GM19025 (cell line): ENCODE measurements around the gene DSTYK.

Experiments
- ATAC-seq: cut with Tn5 transposase; IDR thresholded peaks from one replicate; pipeline ENCODE4 v1.9.1; 2021; ENCODE audit warnings: mild to moderate bottlenecking, low read depth, moderate library complexity; ENCODE audit not compliant: unreplicated experiment

The DSTYK gene

GRCh38 chr1:205211169-205211838 lies at the start of gene DSTYK:
Gene DSTYK (minus strand): TSS chr1:205211702. CDS start chr1:205211535, 167 bp downstream.
- peak; percentile 85 for ATAC-seq

DNA sequence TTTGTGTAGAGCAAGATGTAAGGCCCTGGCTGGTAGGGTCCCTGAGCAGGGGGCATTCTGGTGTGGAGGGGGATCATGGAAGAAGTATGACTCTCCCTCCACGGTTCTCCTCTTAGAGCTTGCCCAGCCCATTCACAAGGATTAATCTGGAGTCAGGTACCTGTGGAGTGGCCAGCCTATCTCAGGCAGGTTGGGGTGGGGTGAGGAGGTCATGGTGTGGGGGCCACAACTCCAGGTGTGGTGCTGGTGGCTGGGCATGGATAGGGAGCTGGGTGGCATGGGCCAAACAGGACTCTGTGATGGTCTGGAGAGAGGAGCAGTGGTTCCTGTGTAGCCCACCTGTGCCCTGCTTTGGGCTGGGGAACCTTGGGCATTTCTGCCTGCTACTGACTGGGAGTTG lies 48.5 kb upstream of the DSTYK start:
- no peak for ATAC-seq

DNA sequence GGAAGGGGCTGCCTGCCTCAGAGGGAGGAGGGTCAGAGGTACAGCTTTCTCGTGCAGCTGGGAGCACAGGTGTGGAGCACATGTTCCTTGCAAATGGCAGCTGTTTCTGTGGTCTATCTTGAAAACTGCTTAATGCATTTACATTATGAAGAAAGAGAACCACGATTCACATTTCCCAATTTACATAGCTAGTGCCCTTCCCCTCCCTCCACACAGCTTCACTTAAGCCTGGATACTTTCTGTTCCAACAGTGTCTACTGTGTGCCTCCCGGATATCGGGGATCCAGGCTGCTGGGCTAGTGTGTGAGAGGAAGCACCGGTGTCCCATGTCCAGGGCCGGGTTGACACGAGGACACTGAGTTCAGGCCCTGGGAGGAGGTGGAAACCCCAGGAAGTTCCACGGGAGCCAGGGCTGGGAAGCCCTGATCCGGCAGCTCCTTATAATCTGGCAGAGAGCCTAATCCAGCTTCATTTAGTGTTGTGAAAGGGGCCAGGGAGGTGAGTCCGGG lies 47.9 kb upstream of the DSTYK start:
- ATAC-seq, result no peak

GRCh38 chr1:205258719-205259118 lies 47.2 kb upstream of the DSTYK start:
- ATAC-seq, result no peak

GRCh38 chr1:205258261-205258691 lies 46.8 kb upstream of the DSTYK start:
- ATAC-seq, result no peak

DNA sequence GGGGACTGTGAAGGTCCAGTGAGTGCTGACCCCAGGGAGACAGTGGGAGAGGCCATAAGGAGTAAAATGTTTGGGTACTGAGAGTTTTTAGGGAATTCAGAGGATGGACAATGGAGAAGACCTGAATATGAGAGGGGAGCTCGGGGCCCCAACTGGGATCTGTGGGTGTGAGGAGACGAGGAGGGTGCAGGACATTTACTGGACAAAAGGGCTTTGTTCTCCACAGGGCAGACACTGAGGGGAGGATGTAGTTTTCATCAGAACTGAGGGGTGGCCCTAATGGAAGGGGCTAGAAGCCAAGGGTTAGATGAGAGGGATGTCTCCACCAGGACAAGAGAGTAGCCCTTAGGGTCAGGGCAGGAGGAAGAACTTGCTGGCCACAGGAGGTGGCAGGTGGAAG lies 46.2 kb upstream of the DSTYK start:
- ATAC-seq, result no peak

DNA sequence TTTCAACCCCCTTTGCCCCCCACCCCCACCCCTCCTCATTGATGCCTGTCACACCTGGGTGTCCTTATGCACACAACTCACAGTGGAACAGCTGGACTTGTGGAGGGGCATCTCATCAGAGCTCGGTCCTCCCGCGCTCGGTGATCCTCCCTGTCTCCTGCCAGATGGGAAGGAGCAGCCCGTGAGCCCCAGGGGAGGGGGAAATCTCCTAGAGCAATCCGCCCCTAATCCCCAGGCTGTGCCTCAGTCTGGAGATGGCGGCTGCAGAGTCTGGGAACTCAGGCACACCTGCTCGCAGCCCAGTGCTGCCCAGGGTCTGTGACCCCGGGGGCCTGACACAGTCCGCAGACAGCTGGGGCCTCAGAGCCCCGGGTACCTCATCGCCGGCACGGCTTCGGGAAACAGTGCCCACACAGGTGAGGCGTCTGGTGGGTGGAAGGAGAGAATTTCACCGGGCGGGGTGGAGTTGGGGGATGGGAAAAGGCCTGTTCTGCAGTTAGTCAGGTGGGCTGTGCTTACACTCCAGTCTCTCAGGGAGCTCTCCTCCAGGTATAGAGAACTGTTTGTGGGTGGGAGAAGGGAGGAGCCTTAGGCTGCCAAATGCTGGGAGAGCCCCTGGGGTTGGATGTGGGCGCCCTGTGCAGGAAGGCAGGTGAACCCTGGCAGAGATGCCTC lies 45.6 kb upstream of the DSTYK start:
- no peak for ATAC-seq

GRCh38 chr1:205255941-205256780 lies 44.7 kb upstream of the DSTYK start:
- ATAC-seq, result no peak

GRCh38 chr1:205251576-205251975 lies 40.1 kb upstream of the DSTYK start:
- no peak for ATAC-seq

DNA sequence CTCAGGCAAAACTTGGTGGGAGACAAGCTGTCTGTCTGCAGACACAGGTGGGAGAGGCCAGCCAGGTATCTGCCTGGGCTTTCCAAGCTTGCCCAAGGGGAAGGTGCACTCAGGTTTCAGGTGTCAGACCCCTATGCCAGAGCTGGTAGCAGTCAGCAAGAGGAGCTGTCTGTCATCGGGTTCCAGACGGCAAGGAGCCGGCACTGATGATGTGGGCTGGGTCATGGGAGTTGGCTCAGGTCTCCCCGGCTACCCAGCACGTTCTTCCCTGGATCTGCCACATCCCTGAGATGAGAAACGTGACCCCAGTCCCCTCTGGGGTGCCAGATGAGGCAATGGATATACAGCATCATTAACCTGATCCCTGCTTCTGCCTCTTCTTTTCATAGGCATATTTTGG lies 39.2 kb upstream of the DSTYK start:
- ATAC-seq, result no peak

DNA sequence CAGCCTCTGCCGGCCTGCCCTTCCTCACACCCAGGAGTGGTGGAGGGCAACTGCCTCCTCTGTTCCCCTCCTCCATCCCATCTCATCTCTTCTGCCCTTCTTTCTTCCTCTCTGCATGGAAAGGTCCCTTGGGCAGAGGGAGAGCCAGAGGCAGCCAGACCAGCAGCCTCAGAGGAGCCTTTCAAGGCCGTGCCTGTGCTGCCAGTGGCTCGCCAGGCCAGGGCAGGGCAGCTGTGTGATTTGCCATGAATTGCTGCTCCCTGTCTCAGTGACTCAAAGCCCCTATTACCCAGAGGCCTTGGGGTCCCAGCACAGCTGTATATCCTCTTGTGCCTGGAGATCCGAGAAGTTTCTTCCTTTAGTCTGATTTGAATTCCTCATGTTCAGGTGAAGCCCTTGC lies 38.1 kb upstream of the DSTYK start:
- no peak for ATAC-seq

DNA sequence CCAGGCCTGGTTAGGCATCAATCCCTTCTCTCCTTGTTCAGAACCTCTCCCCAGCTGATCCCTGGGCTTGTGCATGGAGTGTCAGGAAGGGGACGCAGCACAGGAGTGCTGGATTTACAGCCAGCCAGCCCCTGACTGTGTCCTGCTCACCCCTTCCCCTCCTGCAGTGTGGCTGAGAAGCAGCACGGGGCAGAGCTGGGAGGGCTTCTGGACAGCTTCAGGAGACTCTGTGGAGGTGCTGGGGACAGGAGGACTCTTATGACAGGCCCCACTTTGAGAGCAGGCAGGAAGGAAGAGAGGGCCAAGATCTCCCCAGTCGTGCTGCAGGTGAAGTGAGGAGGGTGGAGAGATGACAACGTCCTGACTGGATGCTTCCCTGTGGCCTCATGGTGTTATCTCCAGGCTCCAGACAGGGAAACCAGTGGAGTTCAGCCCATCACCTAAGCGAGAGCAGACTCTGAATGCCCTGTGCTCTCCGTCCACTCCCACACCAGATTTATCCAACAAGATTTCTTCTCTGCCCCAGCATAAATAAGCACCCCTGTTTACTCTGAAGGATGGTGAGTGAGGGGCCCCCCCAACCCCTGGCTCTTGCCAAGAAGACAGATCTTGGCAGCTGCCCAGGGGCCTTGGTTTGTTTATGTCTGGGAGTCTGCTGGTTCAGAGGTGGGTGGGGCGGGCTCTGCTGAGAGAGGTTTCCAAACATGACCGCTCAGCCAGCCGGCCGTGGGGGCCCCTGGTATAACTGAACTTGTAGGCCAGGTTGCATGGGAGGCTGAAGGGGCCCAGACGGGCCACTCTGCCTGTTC lies 37.5 kb upstream of the DSTYK start:
- ATAC-seq, result no peak

DNA sequence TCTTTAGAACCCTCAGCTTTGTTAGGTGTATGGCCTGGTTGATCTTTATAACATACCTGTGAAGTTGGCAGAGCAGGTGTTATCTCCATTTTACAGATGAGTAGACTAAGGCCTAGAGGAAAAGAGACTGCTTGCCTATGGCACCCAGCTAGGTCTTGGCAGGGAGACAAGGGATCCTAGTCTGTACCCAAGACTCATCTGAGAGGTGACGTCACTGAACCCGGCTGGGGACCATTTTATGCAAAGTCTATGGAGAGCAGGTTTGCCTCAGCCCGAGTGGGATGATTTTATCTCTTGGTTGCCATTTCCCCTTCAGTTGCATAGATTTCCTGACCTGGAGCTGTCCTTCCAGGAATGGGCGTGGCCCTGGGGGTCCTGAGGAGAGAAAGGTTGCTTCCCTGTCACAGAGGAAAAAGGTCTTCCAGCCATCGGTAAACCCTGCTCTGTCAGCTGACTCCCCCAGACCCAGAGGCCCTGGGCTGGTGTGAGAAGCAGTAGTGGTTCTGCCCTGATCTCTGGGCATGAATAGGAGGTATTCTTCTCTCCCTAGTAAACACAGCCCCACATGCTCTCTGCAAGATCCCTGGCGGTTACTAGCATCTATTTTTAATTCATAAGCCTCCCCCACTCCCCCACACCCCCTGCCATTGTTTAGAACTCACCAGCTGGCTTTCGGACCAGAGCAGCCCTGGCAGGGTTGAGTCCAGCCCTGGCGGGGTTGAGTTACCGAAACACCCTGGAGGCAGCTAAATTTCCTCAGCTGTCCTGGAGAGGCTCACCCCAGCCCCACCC lies 35.8 kb upstream of the DSTYK start:
- ATAC-seq, result no peak

GRCh38 chr1:205246351-205247119 lies 35.0 kb upstream of the DSTYK start:
- ATAC-seq, result no peak

GRCh38 chr1:205245096-205245495 lies 33.6 kb upstream of the DSTYK start:
- ATAC-seq, result no peak

DNA sequence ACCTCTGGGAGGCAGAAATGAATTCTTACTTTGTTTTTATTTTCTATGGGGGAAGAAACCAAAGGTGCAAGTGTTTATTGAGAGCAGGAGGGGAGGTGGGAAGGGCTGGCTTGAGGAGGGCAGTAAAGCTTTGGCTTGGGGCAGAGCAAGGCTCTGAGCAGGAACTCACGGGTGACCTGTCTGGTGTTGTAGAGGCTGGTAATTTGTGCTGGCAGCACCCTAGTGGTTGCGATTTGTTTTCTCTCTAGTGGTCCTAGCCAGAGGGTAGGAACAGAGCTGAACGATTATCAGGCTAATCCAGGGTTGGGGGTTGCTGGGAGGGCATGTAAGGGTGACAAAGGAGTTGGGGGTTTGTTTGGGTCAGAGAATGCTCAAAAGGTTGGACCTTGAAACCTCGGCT lies 32.9 kb upstream of the DSTYK start:
- no peak for ATAC-seq

GRCh38 chr1:205243350-205244191 lies 32.1 kb upstream of the DSTYK start:
- no peak for ATAC-seq
